ENCODE results near the gene ERBB4. TPM values are rescaled to one million over a fixed set of nuclear protein-coding genes. Genes with fewer than 3 reads are reported as not detected.

Gene ERBB4
- total RNA-seq, 1 donor from 2014 or later, result 0.36 TPM

GRCh38 chr2:211812587-211812986, 726.0 kb downstream of the ERBB4 start:
- no peaks in the 10 kb centered on the region for H3K27me3 Mint-ChIP-seq (ENCODE audit: unreplicated experiment)
- H3K9me3 Mint-ChIP-seq (ENCODE audit: unreplicated experiment), result no peaks in the 10 kb centered on the region
- TF ChIP-seq CTCF (IDR thresholded peaks at IDR 0.05; ENCODE audit: unreplicated experiment), result no peak
- peaks cover under 1% of the 10 kb centered on the region for H3K4me1 Mint-ChIP-seq (ENCODE audit: unreplicated experiment)
- H3K27ac Mint-ChIP-seq (ENCODE audit: unreplicated experiment), result no peak overlapping the region
- no peak overlapping the region for H3K4me3 Mint-ChIP-seq (ENCODE audit: unreplicated experiment)
- no peaks in the 10 kb centered on the region for H3K36me3 Mint-ChIP-seq (ENCODE audit: low read depth, unreplicated experiment)
- no peak for DNase-seq (ENCODE audit: low spot score)

- H3K27ac Mint-ChIP-seq (ENCODE audit: unreplicated experiment), result no peak overlapping the region
- no peaks in the 10 kb centered on the region for H3K27me3 Mint-ChIP-seq (ENCODE audit: unreplicated experiment)
- H3K9me3 Mint-ChIP-seq (ENCODE audit: unreplicated experiment), result no peaks in the 10 kb centered on the region
- no peak for DNase-seq (ENCODE audit: low spot score)
- TF ChIP-seq CTCF (IDR thresholded peaks at IDR 0.05; ENCODE audit: unreplicated experiment), result no peak
- H3K4me3 Mint-ChIP-seq (ENCODE audit: unreplicated experiment), result no peak overlapping the region
- H3K36me3 Mint-ChIP-seq (ENCODE audit: low read depth, unreplicated experiment), result no peaks in the 10 kb centered on the region
- peaks cover 2% of the 10 kb centered on the region for H3K4me1 Mint-ChIP-seq (ENCODE audit: unreplicated experiment)
These were observed 735.9 kb downstream of the ERBB4 start for GRCh38 chr2:211802666-211803065.

GRCh38 chr2:211800001-211800400, 738.6 kb downstream of the ERBB4 start:
- Mint-ChIP-seq H3K9me3 (ENCODE audit: unreplicated experiment) (no peaks in the 10 kb centered on the region), H3K27me3 (ENCODE audit: unreplicated experiment) (no peaks in the 10 kb centered on the region), H3K36me3 (ENCODE audit: low read depth, unreplicated experiment) (no peaks in the 10 kb centered on the region), H3K4me3 (ENCODE audit: unreplicated experiment) (no peak overlapping the region), H3K27ac (ENCODE audit: unreplicated experiment) (no peak overlapping the region), H3K4me1 (ENCODE audit: unreplicated experiment) (no peaks in the 10 kb centered on the region)
- TF ChIP-seq CTCF (IDR thresholded peaks at IDR 0.05; ENCODE audit: unreplicated experiment), result no peak
- DNase-seq (ENCODE audit: low spot score), result no peak

- TF ChIP-seq CTCF (IDR thresholded peaks at IDR 0.05; ENCODE audit: unreplicated experiment), result no peak
- DNase-seq (ENCODE audit: low spot score), result no peak
- H3K27ac Mint-ChIP-seq (ENCODE audit: unreplicated experiment), result no peak overlapping the region
- H3K27me3 Mint-ChIP-seq (ENCODE audit: unreplicated experiment), result no peaks in the 10 kb centered on the region
- no peaks in the 10 kb centered on the region for H3K9me3 Mint-ChIP-seq (ENCODE audit: unreplicated experiment)
- H3K4me3 Mint-ChIP-seq (ENCODE audit: unreplicated experiment), result no peak overlapping the region
- no peaks in the 10 kb centered on the region for H3K36me3 Mint-ChIP-seq (ENCODE audit: low read depth, unreplicated experiment)
- no peaks in the 10 kb centered on the region for H3K4me1 Mint-ChIP-seq (ENCODE audit: unreplicated experiment)
These were observed 739.7 kb downstream of the ERBB4 start for GRCh38 chr2:211798868-211799267.

GRCh38 chr2:211793690-211794089, 744.9 kb downstream of the ERBB4 start:
- Mint-ChIP-seq H3K4me3 (ENCODE audit: unreplicated experiment) (no peak overlapping the region), H3K27ac (ENCODE audit: unreplicated experiment) (no peak overlapping the region), H3K36me3 (ENCODE audit: low read depth, unreplicated experiment) (no peaks in the 10 kb centered on the region), H3K9me3 (ENCODE audit: unreplicated experiment) (no peaks in the 10 kb centered on the region), H3K27me3 (ENCODE audit: unreplicated experiment) (no peaks in the 10 kb centered on the region), H3K4me1 (ENCODE audit: unreplicated experiment) (no peaks in the 10 kb centered on the region)
- TF ChIP-seq CTCF (IDR thresholded peaks at IDR 0.05; ENCODE audit: unreplicated experiment), result no peak
- no peak for DNase-seq (ENCODE audit: low spot score)
